Activated CD4-positive, alpha-beta T cell treated with anti-CD3 and anti-CD28 coated beads, Interleukin-2, Interleukin-6, amounts not matched to agents 100 ng/mL and 50 ng/mL, durations not matched to agents 16 hours and 8 hours (primary cell): ENCODE measurements around the gene INTS3.

ENCODE experiments used
- DNase-seq: peaks from one replicate; pipeline ENCODE4 v3.0.0-alpha.2; 2020

The INTS3 gene

GRCh38 chr1:153796786-153797659 lies 69.2 kb downstream of the INTS3 start:
- peak; percentile 88 for DNase-seq

GRCh38 chr1:153798468-153798780 lies 70.6 kb downstream of the INTS3 start:
- DNase-seq, result no peak

DNA sequence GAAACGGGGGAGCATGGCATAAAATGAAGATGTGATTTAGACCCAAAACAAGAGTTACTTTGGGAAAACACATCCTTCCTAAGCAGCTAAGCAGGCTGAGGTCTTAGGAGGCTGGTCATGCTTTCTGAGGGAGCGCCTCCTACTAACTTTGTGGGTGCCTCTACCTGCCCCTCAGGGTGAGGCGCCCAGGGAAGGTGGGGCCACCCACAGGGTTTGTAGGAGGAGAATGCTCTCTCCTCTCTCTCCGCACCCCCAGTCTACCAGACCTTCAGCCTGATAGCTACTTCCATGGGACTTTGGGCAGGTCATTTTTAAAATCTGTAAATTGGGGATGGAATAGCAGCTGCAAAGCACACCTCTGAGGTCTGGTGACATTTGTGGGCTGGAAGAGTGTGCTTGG lies 71.2 kb downstream of the INTS3 start:
- DNase-seq, result no peak

DNA sequence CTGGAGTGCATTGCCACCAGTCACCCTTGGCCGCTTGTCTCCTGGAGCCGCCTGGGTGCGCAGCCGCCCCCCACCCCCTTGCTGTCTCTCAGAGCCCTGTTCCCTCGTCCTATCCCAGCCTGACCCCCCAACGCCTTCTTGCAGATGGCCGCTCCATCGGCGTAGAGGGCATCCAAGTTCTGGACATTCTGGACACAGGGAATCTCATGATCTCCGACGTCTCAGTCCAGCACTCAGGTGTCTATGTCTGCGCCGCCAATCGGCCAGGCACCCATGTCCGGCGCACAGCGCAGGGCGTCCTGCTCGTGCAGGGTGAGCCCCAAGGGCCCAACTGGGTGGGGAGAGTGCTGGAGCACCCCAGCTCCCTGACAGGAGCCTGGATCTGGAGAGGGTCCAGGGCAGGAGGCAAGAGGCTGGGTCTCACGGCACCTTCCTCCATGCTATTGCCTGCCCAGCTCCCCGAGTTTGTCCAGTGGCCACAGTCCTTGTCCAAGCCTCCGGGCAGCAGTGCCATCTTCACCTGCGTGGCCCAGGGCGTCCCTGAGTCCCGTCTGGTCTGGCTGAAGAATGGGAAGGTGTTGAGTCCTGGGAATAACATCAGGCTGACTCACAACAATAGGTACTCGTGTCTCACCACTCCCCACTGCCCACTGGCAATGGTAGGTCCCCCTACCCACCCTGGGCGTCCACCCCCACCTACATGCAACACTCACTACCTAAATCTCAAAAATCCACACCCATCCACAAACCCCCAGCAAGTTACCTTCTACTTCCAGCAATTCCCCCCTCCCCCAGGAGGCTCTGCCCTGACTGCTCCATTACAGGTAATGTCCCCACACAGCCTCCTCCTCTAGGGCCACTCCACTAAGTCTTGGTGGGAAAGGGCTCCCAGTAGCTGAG lies 72.0 kb downstream of the INTS3 start:
- no peak for DNase-seq

- DNase-seq, result no peak
These were observed 72.7 kb downstream of the INTS3 start for GRCh38 chr1:153800516-153800915.

DNA sequence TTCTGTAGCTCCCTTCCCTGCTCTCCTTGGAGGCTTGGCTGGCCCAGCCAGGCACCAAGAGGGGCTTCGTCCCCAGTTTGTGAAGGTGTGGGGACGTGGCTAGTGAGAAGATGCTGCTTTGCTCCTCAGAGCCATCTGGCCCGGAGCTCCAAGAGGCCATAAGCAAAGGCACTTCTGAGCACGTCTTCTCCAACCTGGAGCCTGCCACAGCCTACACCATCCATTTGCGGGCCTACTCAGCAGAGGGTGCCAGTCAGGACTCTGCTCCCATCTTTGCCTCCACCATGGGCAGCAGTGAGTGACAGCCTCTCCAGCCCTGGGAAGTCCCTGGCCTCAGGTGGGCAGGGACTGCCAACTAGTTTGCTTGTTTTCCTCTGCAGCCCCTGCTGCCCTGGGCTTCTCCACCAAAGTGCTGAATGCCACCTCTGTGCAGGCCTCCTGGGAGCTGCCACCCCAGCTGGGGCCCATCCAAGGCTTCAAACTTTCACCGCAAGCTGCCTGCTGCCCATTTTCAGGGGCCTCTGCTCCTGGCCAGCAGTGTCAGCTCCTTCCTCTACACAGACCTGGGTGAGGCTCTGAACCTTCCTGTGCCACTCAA lies 73.3 kb downstream of the INTS3 start:
- no peak for DNase-seq

DNA sequence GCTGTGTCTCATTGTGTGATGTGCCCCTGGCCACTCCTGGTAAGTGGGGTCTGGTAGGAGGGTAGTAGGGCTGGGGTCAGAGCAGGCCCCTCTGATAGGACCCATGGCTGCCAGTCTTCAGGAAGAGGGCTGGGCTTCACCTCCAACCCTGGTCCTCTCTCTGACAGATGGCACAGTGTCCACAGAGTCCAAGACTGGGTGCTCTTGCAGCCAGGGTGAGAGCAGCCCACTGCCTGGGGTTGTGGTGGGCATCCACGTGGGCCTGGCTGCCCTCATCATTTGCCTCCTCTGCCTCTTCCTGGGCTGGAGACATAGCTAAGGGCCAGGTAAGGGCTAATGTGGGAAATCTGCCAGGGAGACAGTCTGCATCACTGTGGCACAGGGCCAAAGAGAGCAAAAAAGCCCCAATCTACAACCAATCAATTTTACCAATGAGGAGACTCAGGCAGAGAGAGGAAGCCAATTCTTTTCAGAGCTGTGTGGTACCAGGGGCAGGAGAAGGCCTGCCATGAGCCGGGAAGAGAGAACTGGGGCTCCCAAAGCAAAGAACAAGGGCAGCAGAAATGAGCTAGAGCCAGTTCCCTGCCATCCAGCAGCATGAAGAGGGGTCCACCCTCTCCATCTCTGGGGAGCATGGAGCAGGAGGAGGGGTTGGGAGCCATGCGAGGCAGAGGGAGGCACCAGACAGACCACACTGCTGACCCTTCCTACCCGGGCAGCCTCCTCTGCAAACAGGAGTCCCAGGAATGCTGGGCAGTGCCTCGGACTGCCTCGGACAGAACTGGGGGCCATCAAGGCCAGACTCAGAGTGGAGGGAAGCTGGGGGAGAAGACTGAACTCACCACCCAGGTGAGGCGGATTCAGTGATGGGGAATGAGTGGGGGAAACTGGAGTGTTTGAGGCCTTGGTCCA lies 74.2 kb downstream of the INTS3 start:
- DNase-seq, result no peak

DNA sequence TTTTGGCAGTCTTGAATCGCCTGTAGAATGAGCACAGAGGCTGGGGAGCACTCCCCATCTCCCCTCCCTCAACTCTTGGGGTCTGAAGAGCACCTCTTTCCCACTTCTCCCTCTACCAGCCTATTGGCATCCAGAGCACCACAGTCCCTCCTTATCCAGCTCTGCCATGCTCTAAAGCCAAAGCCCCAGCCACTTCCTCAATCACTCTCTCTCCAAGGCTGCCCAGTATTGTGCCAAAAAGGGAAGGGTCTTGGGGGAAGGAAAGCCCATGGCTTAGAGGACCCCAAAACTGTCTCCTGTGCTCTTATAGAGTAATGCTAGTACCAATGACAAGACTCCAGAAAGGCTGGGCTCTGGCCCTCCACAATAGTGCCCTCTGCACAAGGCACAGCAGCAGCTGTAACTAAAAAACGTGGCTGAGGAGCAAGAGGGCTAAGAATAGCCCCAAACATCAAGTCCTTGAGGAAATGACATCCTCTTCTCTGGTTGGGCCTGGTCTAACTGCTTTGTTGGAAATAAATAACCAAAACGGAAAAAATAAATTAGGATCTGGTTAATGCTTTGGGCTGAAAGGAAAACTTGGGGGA lies 75.7 kb downstream of the INTS3 start:
- DNase-seq, result no peak

DNA sequence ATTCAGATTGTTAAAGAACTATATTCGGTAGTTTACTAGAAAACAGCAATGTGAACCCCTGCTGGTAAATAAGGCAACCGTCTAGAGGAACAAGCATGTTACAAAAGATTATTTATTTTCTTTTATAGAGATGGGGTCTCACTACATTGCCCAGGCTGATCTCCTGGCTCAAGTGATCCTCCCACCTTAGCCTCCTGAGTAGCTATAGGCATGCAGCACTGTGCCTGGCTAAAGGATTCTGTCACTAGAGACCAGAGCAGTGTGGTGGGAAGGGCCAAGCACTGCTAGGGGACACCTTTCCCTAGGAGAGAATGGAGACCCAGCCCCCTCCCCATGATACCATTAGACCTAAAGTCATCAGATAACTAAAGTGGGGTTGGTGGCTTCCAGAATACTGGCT lies 76.3 kb downstream of the INTS3 start:
- DNase-seq, result no peak

- peak; percentile 84 for DNase-seq
These were observed 77.3 kb downstream of the INTS3 start for GRCh38 chr1:153805042-153805745.

- no peak for DNase-seq
These were observed 78.3 kb downstream of the INTS3 start for GRCh38 chr1:153805886-153806719.

GRCh38 chr1:153816283-153816889 lies 88.5 kb downstream of the INTS3 start:
- no peak for DNase-seq

DNA sequence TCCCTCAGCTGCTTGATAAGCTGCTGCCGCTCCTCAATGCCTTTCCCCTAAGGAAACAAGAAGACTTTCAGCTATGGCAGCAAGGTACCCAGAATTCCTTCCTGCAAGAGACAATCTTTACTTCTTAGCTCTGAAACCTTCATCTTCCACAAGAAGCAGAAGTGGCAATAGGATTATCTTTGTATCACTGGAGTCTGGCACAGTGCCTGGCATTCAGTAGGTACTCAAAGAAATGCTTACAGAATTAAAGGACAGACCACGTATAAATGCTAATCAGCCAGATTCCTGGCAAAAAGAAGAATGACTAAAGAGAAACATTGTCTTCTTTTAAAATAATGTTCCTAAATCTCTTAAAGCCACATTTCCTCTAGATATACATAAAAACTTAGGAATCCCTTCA lies 91.0 kb downstream of the INTS3 start:
- no peak for DNase-seq
